ENCODE data around the gene CAMK1D. TPM values are rescaled to one million over a fixed set of nuclear protein-coding genes. Genes with fewer than 3 reads are reported as not detected.

CAMK1D gene
- total RNA-seq, 1 donor from 2014 or later: 2.3 TPM

GRCh38 chr10:12834721-12835120 lies 485.4 kb downstream of the CAMK1D start:
- no peaks in the 10 kb centered on the region for H3K27me3 ChIP-seq (ENCODE audit: control insufficient read depth, insufficient read depth, low read length)
- no peaks in the 10 kb centered on the region for H3K36me3 ChIP-seq (ENCODE audit: control insufficient read depth, insufficient read depth, low read length)
- TF ChIP-seq CTCF (IDR thresholded peaks at IDR 0.05; ENCODE audit: insufficient read depth, low read length, poor library complexity, severe bottlenecking): no peak
- no peak for DNase-seq (ENCODE audit: low read depth)
- H3K4me3 ChIP-seq (ENCODE audit: low read depth, low read length): no peak overlapping the region

GRCh38 chr10:12835709-12836108 lies 486.4 kb downstream of the CAMK1D start:
- DNase-seq (ENCODE audit: low read depth): no peak
- Histone ChIP-seq H3K36me3 (ENCODE audit: control insufficient read depth, insufficient read depth, low read length) (no peaks in the 10 kb centered on the region), H3K4me3 (ENCODE audit: low read depth, low read length) (no peak overlapping the region), H3K27me3 (ENCODE audit: control insufficient read depth, insufficient read depth, low read length) (no peaks in the 10 kb centered on the region)
- no peak for TF ChIP-seq CTCF (IDR thresholded peaks at IDR 0.05; ENCODE audit: insufficient read depth, low read length, poor library complexity, severe bottlenecking)

GRCh38 chr10:12838366-12838765 lies 489.0 kb downstream of the CAMK1D start:
- no peak for DNase-seq (ENCODE audit: low read depth)
- no peak for TF ChIP-seq CTCF (IDR thresholded peaks at IDR 0.05; ENCODE audit: insufficient read depth, low read length, poor library complexity, severe bottlenecking)
- no peaks in the 10 kb centered on the region for H3K36me3 ChIP-seq (ENCODE audit: control insufficient read depth, insufficient read depth, low read length)
- H3K27me3 ChIP-seq (ENCODE audit: control insufficient read depth, insufficient read depth, low read length): no peaks in the 10 kb centered on the region
- H3K4me3 ChIP-seq (ENCODE audit: low read depth, low read length): no peak overlapping the region

- H3K4me3 ChIP-seq (ENCODE audit: low read depth, low read length): no peak overlapping the region
- H3K27me3 ChIP-seq (ENCODE audit: control insufficient read depth, insufficient read depth, low read length): no peaks in the 10 kb centered on the region
- DNase-seq (ENCODE audit: low read depth): no peak
- TF ChIP-seq CTCF (IDR thresholded peaks at IDR 0.05; ENCODE audit: insufficient read depth, low read length, poor library complexity, severe bottlenecking): no peak
- H3K36me3 ChIP-seq (ENCODE audit: control insufficient read depth, insufficient read depth, low read length): no peaks in the 10 kb centered on the region
Observed at GRCh38 chr10:12838995-12839927, 489.9 kb downstream of the CAMK1D start.

- no peak for TF ChIP-seq CTCF (IDR thresholded peaks at IDR 0.05; ENCODE audit: insufficient read depth, low read length, poor library complexity, severe bottlenecking)
- Histone ChIP-seq H3K4me3 (ENCODE audit: low read depth, low read length) (no peak overlapping the region), H3K27me3 (ENCODE audit: control insufficient read depth, insufficient read depth, low read length) (no peaks in the 10 kb centered on the region), H3K36me3 (ENCODE audit: control insufficient read depth, insufficient read depth, low read length) (no peaks in the 10 kb centered on the region)
- no peak for DNase-seq (ENCODE audit: low read depth)
Observed at GRCh38 chr10:12839941-12840611, 490.7 kb downstream of the CAMK1D start.

Measured in kidney epithelial cell (primary cell).